ENCODE data around the gene SPPL2B.

Gene SPPL2B

GRCh38 chr19:2338751-2339643, 10.5 kb downstream of the SPPL2B start:
- no peak for TF ChIP-seq CTCF (IDR thresholded peaks at IDR 0.05; ENCODE audit: low read depth, low read length, missing control alignments)
- no peak for DNase-seq (ENCODE audit: extremely low read depth, low read depth)
- H3K4me3 ChIP-seq (replicated peaks; ENCODE audit: low read depth, low read length), result no peak overlapping the region

- no peak overlapping the region for H3K4me3 ChIP-seq (replicated peaks; ENCODE audit: low read depth, low read length)
- no peak for DNase-seq (ENCODE audit: extremely low read depth, low read depth)
- TF ChIP-seq CTCF (IDR thresholded peaks at IDR 0.05; ENCODE audit: low read depth, low read length, missing control alignments), result no peak
Observed at GRCh38 chr19:2339644-2340310, 11.3 kb downstream of the SPPL2B start.

- TF ChIP-seq CTCF (IDR thresholded peaks at IDR 0.05; ENCODE audit: low read depth, low read length, missing control alignments), result no peak
- DNase-seq (ENCODE audit: extremely low read depth, low read depth), result no peak
- H3K4me3 ChIP-seq (replicated peaks; ENCODE audit: low read depth, low read length), result no peak overlapping the region
Observed at GRCh38 chr19:2340496-2341243, 12.2 kb downstream of the SPPL2B start.

- TF ChIP-seq CTCF (IDR thresholded peaks at IDR 0.05; ENCODE audit: low read depth, low read length, missing control alignments), result no peak
- no peak for DNase-seq (ENCODE audit: extremely low read depth, low read depth)
- no peak overlapping the region for H3K4me3 ChIP-seq (replicated peaks; ENCODE audit: low read depth, low read length)
Observed at GRCh38 chr19:2341244-2341751, 12.8 kb downstream of the SPPL2B start.

GRCh38 chr19:2341982-2342381, 13.5 kb downstream of the SPPL2B start:
- TF ChIP-seq CTCF (IDR thresholded peaks at IDR 0.05; ENCODE audit: low read depth, low read length, missing control alignments), result no peak
- no peak for DNase-seq (ENCODE audit: extremely low read depth, low read depth)
- no peak overlapping the region for H3K4me3 ChIP-seq (replicated peaks; ENCODE audit: low read depth, low read length)

GRCh38 chr19:2342656-2343288, 14.3 kb downstream of the SPPL2B start:
- DNase-seq (ENCODE audit: extremely low read depth, low read depth), result no peak
- H3K4me3 ChIP-seq (replicated peaks; ENCODE audit: low read depth, low read length), result no peak overlapping the region
- TF ChIP-seq CTCF (IDR thresholded peaks at IDR 0.05; ENCODE audit: low read depth, low read length, missing control alignments), result no peak

All from HFF-Myc (cell line).